Suprapubic skin (tissue), 4 donors: ENCODE results near the gene SLC5A3. TPM values are rescaled to one million over a fixed set of nuclear protein-coding genes. Genes with fewer than 3 reads are reported as not detected.

ENCODE experiments used
- DNase-seq, 2 donors: peaks; one replicate each; pipeline ENCODE4 v3.0.0-alpha.2; 2019; ENCODE audit warnings: low spot score in 2 of 2
- H3K27ac ChIP-seq: fragments of 200-600 bp; sonication (generic); one replicate; pipeline ENCODE4 v1.5.1; 2019
- H3K27me3 ChIP-seq: fragments of 200-600 bp; sonication (generic); one replicate; pipeline ENCODE4 v1.5.1; 2019
- H3K36me3 ChIP-seq: fragments of 200-600 bp; sonication (generic); one replicate; pipeline ENCODE4 v1.5.1; 2019
- H3K4me1 ChIP-seq: fragments of 200-600 bp; sonication (generic); one replicate; pipeline ENCODE4 v1.5.1; 2019
- H3K4me3 ChIP-seq: fragments of 200-600 bp; sonication (generic); one replicate; pipeline ENCODE4 v1.5.1; 2019; ENCODE audit warnings: mild to moderate bottlenecking
- H3K9me3 ChIP-seq: fragments of 200-600 bp; sonication (generic); one replicate; pipeline ENCODE4 v1.5.1; 2019
- CTCF ChIP-seq, 2 donors: fragments of 200-600 bp in 1 of 2; fragments of 450-650 bp in 1 of 2; sonication (generic) in 1 of 2; IDR thresholded peaks; one replicate each; pipeline ENCODE4 v1.5.1; 2016 to 2019; ENCODE audit warnings: antibody characterized with exemption in 2 of 2, mild to moderate bottlenecking in 1 of 2, moderate library complexity in 1 of 2
- EP300 ChIP-seq: sonication (generic); formaldehyde crosslinking; IDR thresholded peaks from one replicate; pipeline ENCODE4 v1.6.1; 2017; ENCODE audit warnings: antibody characterized with exemption
- POLR2A ChIP-seq, 2 donors: fragments of 450-650 bp; IDR thresholded peaks; one replicate each; pipeline ENCODE4 v1.6.1; 2017; ENCODE audit warnings: antibody characterized with exemption in 2 of 2, mild to moderate bottlenecking in 2 of 2, moderate library complexity in 2 of 2
- POLR2AphosphoS5 ChIP-seq, 3 donors: sonication (generic); formaldehyde crosslinking; IDR thresholded peaks; one replicate each; pipeline ENCODE4 v1.6.1; 2017; ENCODE audit warnings: antibody characterized with exemption in 3 of 3
- whole genome bisulfite sequencing: methylation state at CpG from one replicate; pipeline ENCODE4 v1.1.5; 2018; 5-methylcytosine and 5-hydroxymethylcytosine counted together
- total RNA-seq, 4 donors: library from RNA; depleted of rRNA; stranded (reverse); fragments of >200 nt; gene quantifications; one replicate each; pipeline ENCODE4 v1.1.0, GENCODE V29; 2016

The SLC5A3 gene
- total RNA-seq, 4 donors from 2014 or later: 35.8 to 58.1 (median 48.5) TPM

DNA sequence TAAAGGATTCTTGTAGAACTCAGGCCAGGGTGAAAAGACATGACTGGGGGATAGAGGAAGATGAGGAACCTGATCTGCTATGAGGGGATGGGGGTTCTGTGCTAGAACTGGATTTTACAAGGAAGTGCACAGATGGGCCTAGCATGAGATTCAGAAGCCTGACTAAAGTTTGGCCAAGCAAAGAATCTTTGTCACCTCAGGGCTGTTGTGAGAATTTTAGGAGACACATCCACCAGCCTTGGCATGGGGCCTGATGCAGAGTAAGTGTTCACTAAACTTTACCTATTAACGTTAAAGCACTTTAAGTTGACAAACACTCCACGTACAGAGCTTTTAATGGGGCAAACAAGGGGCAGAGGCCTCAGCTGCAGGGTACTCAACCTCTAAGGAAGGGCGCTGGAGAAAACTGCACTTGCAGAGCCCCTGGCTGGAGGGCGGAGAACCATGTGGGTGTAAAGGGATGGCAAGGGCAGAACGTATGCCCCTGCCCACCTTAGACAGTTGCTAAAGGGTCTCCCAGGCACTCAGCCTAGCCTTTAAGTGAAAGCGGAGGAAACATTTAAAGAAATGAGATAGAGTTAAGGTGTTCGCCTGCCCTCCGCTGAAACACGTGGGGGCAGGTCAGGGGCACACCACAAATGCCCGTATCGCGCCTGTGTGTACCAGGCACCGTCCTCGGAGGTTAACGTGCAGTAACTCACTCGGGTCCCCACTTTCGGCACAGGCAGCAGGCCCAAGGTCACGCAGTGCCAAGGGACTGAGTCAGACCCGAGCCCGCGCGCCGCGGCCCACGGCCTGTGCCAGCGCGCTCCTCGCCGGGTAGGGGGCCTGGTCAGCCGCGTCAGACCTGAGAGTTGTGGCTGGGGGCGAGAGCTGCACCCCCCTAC is 990 bp upstream of the SLC5A3 start:
- Histone ChIP-seq H3K36me3 (no peaks in the 10 kb centered on the region), H3K9me3 (no peaks in the 10 kb centered on the region), H3K4me3 (peak overlapping the region; percentile 73), H3K27ac (peak overlapping the region; percentile 90), H3K27me3 (no peaks in the 10 kb centered on the region), H3K4me1 (peaks cover 34% of the 10 kb centered on the region)
- TF ChIP-seq POLR2A (IDR thresholded peaks at IDR 0.05): no peak
- no peak for TF ChIP-seq EP300
- TF ChIP-seq CTCF (IDR thresholded peaks at IDR 0.05): no peak
- no peak for TF ChIP-seq POLR2AphosphoS5 (IDR thresholded peaks at IDR 0.05)
- peak in 1 of 2 donors; percentile 80 for DNase-seq
- WGBS: 83% methylated on average over 9 of the region's 32 CpGs

DNA sequence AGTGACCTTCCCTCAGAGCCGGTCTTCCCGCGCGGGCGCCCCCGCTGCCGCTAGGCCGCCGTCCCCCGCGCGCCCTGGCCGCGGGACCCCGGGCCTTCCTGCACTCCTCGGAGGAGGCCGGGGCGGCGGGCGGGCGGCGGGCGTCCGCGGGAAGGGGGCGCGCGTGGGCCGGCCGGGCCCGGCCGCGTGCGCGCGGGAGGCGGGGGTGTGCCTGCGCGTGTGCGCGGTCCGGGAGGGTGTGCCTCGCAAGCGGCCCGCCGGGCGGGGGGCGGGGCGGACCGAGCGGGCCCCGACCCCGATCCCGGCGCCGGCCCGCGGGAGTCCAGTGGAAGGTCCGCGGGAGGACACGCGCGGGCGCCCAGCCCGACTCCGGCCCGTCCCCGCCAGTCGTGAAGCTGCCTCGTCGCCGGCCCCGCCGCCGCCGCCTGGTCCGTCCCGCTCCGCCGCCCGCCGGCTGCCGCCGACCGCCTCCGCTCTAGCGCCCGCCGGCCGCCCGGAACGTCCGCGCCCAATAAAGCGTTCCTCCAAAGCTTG is 438 bp downstream of the SLC5A3 start:
- Histone ChIP-seq H3K4me3 (peak overlapping the region; percentile 73), H3K27ac (peak overlapping the region; percentile 90), H3K9me3 (no peaks in the 10 kb centered on the region), H3K4me1 (peaks cover 47% of the 10 kb centered on the region), H3K36me3 (no peaks in the 10 kb centered on the region), H3K27me3 (no peaks in the 10 kb centered on the region)
- TF ChIP-seq EP300 (no peak), POLR2AphosphoS5 (IDR thresholded peaks at IDR 0.05) (no peak), CTCF (IDR thresholded peaks at IDR 0.05) (no peak), POLR2A (IDR thresholded peaks at IDR 0.05) (no peak)
- peak in 1 of 2 donors; percentile 63 for DNase-seq
- WGBS: under 1% methylated on average over 17 of the region's 95 CpGs

DNA sequence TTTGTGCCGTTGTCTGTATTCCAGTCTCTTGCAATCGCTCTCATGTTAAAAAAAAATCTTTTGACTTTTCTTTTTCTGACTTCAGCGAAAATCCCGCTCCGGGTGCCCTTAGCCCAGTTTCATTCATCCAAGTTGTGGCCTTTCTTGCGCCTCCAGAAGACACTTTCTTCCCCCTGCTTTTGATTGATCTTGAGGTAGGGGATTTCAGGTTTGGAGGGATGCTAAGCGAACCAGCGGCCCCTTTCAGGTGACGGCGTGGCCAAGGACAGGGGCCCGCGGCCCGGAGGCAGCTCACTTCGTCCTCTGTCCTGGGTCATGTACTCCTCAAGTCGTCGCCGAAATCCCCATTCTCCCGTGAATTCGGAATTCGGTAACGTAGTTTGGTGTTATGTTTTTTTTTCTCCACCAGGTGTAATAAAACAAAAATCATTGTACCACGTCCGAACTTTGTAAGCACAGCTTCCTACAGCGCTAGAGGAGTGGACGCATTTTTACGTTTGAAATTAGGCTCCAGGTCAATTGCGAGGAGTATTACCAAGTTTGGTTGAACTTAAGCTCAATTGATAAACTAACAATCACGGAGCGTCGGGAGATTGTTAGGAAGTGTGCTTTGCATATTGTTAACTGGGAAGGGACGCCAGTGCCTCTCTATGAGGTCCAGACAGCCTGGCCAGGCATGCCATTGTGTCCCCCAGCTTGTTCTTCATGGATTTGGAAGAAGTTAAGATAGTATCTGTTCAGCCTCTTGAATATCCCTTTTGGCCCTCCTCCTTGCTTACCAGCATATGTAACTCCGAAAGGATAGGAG is 1.1 kb downstream of the SLC5A3 start:
- Histone ChIP-seq H3K4me3 (peak overlapping the region; percentile 73), H3K36me3 (no peaks in the 10 kb centered on the region), H3K4me1 (peaks cover 52% of the 10 kb centered on the region), H3K27ac (peak overlapping the region; percentile 90), H3K9me3 (no peaks in the 10 kb centered on the region), H3K27me3 (no peaks in the 10 kb centered on the region)
- 14% methylated on average over 32 of the region's 32 CpGs for WGBS
- DNase-seq: no peak
- TF ChIP-seq POLR2AphosphoS5 (IDR thresholded peaks at IDR 0.05) (no peak), EP300 (no peak)

DNA sequence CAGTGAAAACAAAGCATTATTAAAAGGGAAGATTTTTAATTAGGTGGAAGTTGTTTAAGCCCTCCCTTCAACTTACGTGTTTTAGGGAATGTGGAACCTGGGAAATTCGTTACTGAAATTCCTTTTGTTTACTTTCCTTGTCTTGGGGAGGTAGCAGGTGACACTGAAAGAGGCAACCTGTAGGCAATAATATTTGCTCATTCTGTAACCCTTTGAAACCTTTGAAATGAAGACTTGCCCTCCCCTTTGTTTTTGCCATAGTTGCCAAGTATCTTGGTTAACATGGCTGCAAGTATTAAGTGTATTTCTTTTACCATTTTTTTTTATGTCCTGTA is 1.7 kb downstream of the SLC5A3 start:
- TF ChIP-seq POLR2AphosphoS5 (IDR thresholded peaks at IDR 0.05): no peak
- no peak for TF ChIP-seq EP300
- TF ChIP-seq CTCF (IDR thresholded peaks at IDR 0.05): no peak
- no peak for TF ChIP-seq POLR2A (IDR thresholded peaks at IDR 0.05)
- no peak for DNase-seq
- Histone ChIP-seq H3K9me3 (no peaks in the 10 kb centered on the region), H3K4me1 (peaks cover 56% of the 10 kb centered on the region), H3K4me3 (peak overlapping the region; percentile 73), H3K27ac (no peak overlapping the region), H3K27me3 (no peaks in the 10 kb centered on the region), H3K36me3 (no peaks in the 10 kb centered on the region)
- WGBS: 47% methylated on average over 2 of the region's 2 CpGs

- no peak for DNase-seq
- H3K4me1 ChIP-seq: peaks cover 56% of the 10 kb centered on the region
- TF ChIP-seq EP300 (no peak), POLR2A (IDR thresholded peaks at IDR 0.05) (no peak), CTCF (IDR thresholded peaks at IDR 0.05) (no peak), POLR2AphosphoS5 (IDR thresholded peaks at IDR 0.05) (no peak)
- H3K27ac ChIP-seq: no peak overlapping the region
- peak overlapping the region; percentile 73 for H3K4me3 ChIP-seq
- no peaks in the 10 kb centered on the region for H3K36me3 ChIP-seq
- WGBS: 59% methylated on average over 9 of the region's 9 CpGs
- H3K9me3 ChIP-seq: no peaks in the 10 kb centered on the region
- no peaks in the 10 kb centered on the region for H3K27me3 ChIP-seq
These were observed 2.6 kb downstream of the SLC5A3 start for GRCh38 chr21:34075760-34076660.
